Measurements from ENCODE around the gene PDZK1IP1.
"Not testable (repeated sequence)": the region's sequence is repeated elsewhere in the genome, so short reads cannot be mapped to it uniquely, and the experiment has no call there.

Gene PDZK1IP1

GRCh38 chr1:47201179-47201578 lies 11.3 kb upstream of the PDZK1IP1 start:
- Histone ChIP-seq H3K27ac (ENCODE audit: low read length) (no peak overlapping the region), H3K27me3 (replicated peaks; ENCODE audit: insufficient read depth, low read length) (no peaks in the 10 kb centered on the region), H3K9me2 (replicated peaks; ENCODE audit: insufficient read depth, low read length) (no peaks in the 10 kb centered on the region), H2AFZ (ENCODE audit: low read length) (no peak overlapping the region), H3K4me1 (ENCODE audit: low read length) (no peaks in the 10 kb centered on the region), H3K79me2 (ENCODE audit: low read length) (no peaks in the 10 kb centered on the region), H3K4me2 (ENCODE audit: low read depth, low read length) (no peak overlapping the region), H3K4me3 (ENCODE audit: low read length) (no peak overlapping the region), H3K36me3 (replicated peaks; ENCODE audit: insufficient read depth, low read length) (no peaks in the 10 kb centered on the region), H3F3A (ENCODE audit: insufficient read depth, low read length) (no peaks in the 10 kb centered on the region), H4K20me1 (ENCODE audit: insufficient read depth, low read length) (no peaks in the 10 kb centered on the region), H3K9ac (ENCODE audit: low read length) (no peak overlapping the region), H3K9me3 (replicated peaks; ENCODE audit: insufficient read depth, low read length) (no peaks in the 10 kb centered on the region)
- no peak for TF ChIP-seq EZH2 (optimal IDR thresholded peaks at IDR 0.05; ENCODE audit: low read depth, low read length)
- TF ChIP-seq EZH2phosphoT487 (IDR thresholded peaks at IDR 0.05; ENCODE audit: low read length), result no peak
- TF ChIP-seq, protein P1, sequence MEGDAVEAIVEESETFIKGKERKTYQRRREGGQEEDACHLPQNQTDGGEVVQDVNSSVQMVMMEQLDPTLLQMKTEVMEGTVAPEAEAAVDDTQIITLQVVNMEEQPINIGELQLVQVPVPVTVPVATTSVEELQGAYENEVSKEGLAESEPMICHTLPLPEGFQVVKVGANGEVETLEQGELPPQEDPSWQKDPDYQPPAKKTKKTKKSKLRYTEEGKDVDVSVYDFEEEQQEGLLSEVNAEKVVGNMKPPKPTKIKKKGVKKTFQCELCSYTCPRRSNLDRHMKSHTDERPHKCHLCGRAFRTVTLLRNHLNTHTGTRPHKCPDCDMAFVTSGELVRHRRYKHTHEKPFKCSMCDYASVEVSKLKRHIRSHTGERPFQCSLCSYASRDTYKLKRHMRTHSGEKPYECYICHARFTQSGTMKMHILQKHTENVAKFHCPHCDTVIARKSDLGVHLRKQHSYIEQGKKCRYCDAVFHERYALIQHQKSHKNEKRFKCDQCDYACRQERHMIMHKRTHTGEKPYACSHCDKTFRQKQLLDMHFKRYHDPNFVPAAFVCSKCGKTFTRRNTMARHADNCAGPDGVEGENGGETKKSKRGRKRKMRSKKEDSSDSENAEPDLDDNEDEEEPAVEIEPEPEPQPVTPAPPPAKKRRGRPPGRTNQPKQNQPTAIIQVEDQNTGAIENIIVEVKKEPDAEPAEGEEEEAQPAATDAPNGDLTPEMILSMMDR (IDR thresholded peaks at IDR 0.05; ENCODE audit: low read length), result no peak
- no peak for DNase-seq

GRCh38 chr1:47198214-47198613 lies 8.4 kb upstream of the PDZK1IP1 start:
- TF ChIP-seq, protein P1 (IDR thresholded peaks at IDR 0.05; ENCODE audit: low read length), result no peak
- TF ChIP-seq EZH2phosphoT487 (IDR thresholded peaks at IDR 0.05; ENCODE audit: low read length) (no peak), EZH2 (optimal IDR thresholded peaks at IDR 0.05; ENCODE audit: low read depth, low read length) (no peak)

DNA sequence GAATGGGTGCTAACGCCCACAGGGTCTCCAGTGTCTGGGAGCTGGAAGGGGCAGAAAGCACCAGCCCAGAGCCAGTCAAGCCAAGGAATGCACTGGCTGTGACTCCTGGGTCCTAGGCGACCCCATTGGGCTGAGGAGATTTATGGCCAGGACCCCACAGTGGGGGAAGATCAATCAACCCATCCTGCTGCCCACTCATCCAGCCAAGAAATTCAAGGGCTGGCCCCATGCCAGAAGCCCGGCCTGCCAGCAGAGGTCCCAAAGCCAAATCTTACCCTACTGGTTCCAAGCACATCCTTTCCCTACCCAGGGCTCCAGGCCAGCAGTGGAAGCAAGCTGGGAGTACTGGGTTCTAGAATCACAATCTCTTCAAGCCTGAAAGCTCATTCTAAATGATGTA lies 6.8 kb upstream of the PDZK1IP1 start:
- DNase-seq, result no peak
- TF ChIP-seq EZH2 (optimal IDR thresholded peaks at IDR 0.05; ENCODE audit: low read depth, low read length) (no peak), EZH2phosphoT487 (IDR thresholded peaks at IDR 0.05; ENCODE audit: low read length) (no peak)
- TF ChIP-seq, protein P1 (IDR thresholded peaks at IDR 0.05; ENCODE audit: low read length), result no peak
- H3K79me2 ChIP-seq (ENCODE audit: low read length), result no peaks in the 10 kb centered on the region

More at GRCh38 chr1:47198214-47198613, 8.4 kb upstream of the PDZK1IP1 start:
- Histone ChIP-seq H3K4me3 (ENCODE audit: low read length) (no peak overlapping the region), H2AFZ (ENCODE audit: low read length) (no peak overlapping the region), H3K27me3 (replicated peaks; ENCODE audit: insufficient read depth, low read length) (no peaks in the 10 kb centered on the region), H3K9ac (ENCODE audit: low read length) (no peak overlapping the region), H3F3A (ENCODE audit: insufficient read depth, low read length) (no peaks in the 10 kb centered on the region), H3K4me2 (ENCODE audit: low read depth, low read length) (no peak overlapping the region), H3K4me1 (ENCODE audit: low read length) (no peaks in the 10 kb centered on the region), H3K27ac (ENCODE audit: low read length) (no peak overlapping the region), H3K36me3 (replicated peaks; ENCODE audit: insufficient read depth, low read length) (no peaks in the 10 kb centered on the region), H3K9me3 (replicated peaks; ENCODE audit: insufficient read depth, low read length) (no peaks in the 10 kb centered on the region), H4K20me1 (ENCODE audit: insufficient read depth, low read length) (no peaks in the 10 kb centered on the region), H3K79me2 (ENCODE audit: low read length) (no peaks in the 10 kb centered on the region), H3K9me2 (replicated peaks; ENCODE audit: insufficient read depth, low read length) (no peaks in the 10 kb centered on the region)
- no peak for DNase-seq

DNA sequence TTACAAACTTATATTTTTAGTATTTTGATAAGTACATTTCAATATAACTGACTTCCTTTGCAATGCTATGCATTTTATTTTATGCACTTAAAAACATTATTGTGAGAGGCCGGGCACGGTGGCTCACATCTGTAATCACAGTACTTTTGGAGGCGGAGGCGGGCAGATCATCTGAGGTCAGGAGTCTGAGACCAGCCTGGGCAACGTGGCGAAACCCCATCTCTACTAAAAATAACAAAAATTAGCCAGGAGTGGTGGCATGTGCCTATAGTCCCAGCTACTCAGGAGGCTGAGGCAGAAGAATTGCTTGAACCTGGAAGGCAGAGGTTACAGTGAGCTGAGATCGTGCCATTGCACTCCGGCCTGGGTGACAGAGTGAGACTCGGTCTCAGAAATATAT lies 6.1 kb upstream of the PDZK1IP1 start:
- not testable (repeated sequence) for H3K9me2 ChIP-seq (replicated peaks; ENCODE audit: insufficient read depth, low read length); H3K4me3 ChIP-seq (ENCODE audit: low read length); H3K9ac ChIP-seq (ENCODE audit: low read length); H4K20me1 ChIP-seq (ENCODE audit: insufficient read depth, low read length); H3K4me2 ChIP-seq (ENCODE audit: low read depth, low read length); H3K79me2 ChIP-seq (ENCODE audit: low read length); H3K27ac ChIP-seq (ENCODE audit: low read length); DNase-seq; H3K27me3 ChIP-seq (replicated peaks; ENCODE audit: insufficient read depth, low read length); H2AFZ ChIP-seq (ENCODE audit: low read length); H3F3A ChIP-seq (ENCODE audit: insufficient read depth, low read length); H3K4me1 ChIP-seq (ENCODE audit: low read length); H3K9me3 ChIP-seq (replicated peaks; ENCODE audit: insufficient read depth, low read length); H3K36me3 ChIP-seq (replicated peaks; ENCODE audit: insufficient read depth, low read length)

More for the DNA sequence above, 6.8 kb upstream of the PDZK1IP1 start:
- no peaks in the 10 kb centered on the region for H3K27me3 ChIP-seq (replicated peaks; ENCODE audit: insufficient read depth, low read length)
- no peaks in the 10 kb centered on the region for H4K20me1 ChIP-seq (ENCODE audit: insufficient read depth, low read length)
- H2AFZ ChIP-seq (ENCODE audit: low read length), result no peak overlapping the region
- no peak overlapping the region for H3K4me2 ChIP-seq (ENCODE audit: low read depth, low read length)
- H3K36me3 ChIP-seq (replicated peaks; ENCODE audit: insufficient read depth, low read length), result no peaks in the 10 kb centered on the region
- no peak overlapping the region for H3K9ac ChIP-seq (ENCODE audit: low read length)
- H3K27ac ChIP-seq (ENCODE audit: low read length), result no peak overlapping the region
- no peak overlapping the region for H3K4me3 ChIP-seq (ENCODE audit: low read length)
- no peaks in the 10 kb centered on the region for H3K9me2 ChIP-seq (replicated peaks; ENCODE audit: insufficient read depth, low read length)
- no peaks in the 10 kb centered on the region for H3K4me1 ChIP-seq (ENCODE audit: low read length)
- no peaks in the 10 kb centered on the region for H3F3A ChIP-seq (ENCODE audit: insufficient read depth, low read length)
- no peaks in the 10 kb centered on the region for H3K9me3 ChIP-seq (replicated peaks; ENCODE audit: insufficient read depth, low read length)
